Measurements from ENCODE around the gene DNMT1.
"Not testable (repeated sequence)": the region's sequence is repeated elsewhere in the genome, so short reads cannot be mapped to it uniquely, and the experiment has no call there.

The DNMT1 gene

DNA sequence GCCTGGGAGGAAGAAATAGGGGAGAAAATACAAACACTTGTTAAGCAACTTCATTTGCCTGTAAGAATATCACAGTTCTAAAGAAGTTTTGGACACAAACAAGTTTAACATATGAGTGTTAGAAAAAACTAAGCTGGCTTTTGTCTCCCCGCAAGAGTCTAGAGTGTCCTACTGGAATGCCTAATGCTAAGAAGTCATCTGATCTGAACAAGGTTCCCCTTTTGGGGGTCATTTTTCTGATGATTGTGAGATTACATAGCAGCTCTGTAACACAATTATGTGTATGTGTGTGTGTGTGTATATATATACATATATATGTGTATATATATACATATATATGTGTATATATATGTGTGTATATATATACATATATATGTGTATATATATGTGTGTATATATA is 12.7 kb downstream of the DNMT1 start:
- DNase-seq, result no peak

GRCh38 chr19:10180459-10180858 is 14.3 kb downstream of the DNMT1 start:
- DNase-seq, result no peak

- not testable (repeated sequence) for DNase-seq
Measured at GRCh38 chr19:10180024-10180423, 14.7 kb downstream of the DNMT1 start.

DNA sequence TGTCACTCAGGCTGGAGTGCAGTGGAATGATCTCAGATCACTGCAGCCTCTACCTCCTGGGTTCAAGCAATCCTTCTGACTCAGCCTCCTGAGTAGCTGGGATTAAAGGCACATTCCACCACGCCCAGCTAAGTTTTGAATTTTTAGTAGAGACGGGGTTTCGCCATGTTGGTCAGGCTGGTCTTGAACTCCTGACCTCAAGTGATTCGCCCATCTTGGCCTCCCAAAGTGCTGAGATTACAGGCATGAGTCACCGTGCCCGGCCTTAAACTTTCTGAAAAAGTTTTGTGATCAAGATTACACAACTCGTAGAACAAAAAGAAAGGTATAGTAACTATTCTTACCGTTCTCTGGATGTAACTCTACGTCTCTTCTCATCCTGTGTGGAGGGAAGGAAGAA is 21.2 kb downstream of the DNMT1 start:
- DNase-seq, result no peak

GRCh38 chr19:10168386-10168948 is 26.3 kb downstream of the DNMT1 start:
- DNase-seq, result no peak

- DNase-seq, result no peak
Measured at GRCh38 chr19:10167459-10167858, 27.3 kb downstream of the DNMT1 start.

GRCh38 chr19:10166501-10166900 is 28.3 kb downstream of the DNMT1 start:
- DNase-seq, result not testable (repeated sequence)

DNA sequence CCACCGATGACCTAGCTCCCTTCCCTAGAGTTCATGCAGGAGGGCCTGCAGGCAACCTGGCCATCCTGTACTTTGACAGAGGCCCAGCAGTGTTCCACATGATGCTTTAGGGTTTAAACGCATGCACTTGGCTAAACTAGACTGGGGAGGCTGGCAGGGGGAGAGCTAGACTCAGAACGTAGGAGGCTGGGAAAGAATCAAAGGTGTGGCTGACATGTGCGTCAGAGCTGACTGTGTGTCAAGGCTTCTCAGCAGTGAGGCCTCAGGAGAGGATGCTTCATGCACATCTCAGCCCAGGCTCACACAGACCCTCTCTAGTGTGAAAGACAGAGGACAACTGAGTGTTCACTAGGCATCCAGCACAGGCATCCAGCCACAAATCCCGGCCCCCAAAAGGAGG is 28.7 kb downstream of the DNMT1 start:
- no peak for DNase-seq

GRCh38 chr19:10163536-10163935 is 31.2 kb downstream of the DNMT1 start:
- no peak for DNase-seq

DNA sequence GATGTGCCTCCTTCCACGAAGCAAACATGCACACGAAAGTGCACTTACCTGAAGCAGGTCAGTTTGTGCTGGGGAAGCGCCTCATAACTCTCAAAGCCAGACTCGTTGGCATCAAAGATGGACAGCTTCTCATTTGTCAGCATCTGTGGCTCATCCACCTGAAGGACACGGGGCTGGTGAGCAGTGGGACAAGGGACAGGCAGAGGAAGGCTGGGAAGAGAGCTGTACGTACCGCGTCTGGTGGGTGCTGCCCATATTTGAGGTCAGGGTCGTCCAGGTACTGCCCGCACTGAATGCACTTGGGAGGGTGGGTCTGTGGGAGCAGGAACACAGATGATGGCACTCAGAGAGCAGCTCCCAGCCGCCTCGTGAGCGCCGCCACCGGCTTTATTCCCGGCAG is 35.1 kb downstream of the DNMT1 start:
- no peak for DNase-seq

DNA sequence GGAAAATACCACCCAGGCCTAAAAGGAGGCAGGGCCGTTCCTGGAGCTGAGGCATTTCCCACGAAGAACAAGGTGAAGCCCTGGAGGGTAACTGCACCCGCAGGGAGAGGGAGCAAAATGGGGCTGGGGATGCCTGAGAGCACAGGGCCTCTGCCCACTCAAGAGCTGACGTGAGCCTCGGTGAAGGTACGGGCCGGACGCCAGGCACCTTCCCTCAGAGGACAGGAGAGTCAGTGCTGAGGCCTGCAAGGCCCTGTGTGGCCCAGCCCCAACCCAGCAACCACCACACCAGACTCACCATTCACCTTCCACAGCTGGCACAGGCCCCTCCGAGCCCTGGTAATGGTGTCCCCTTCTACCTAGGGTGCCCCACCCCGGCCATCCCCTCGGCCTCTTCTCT is 36.3 kb downstream of the DNMT1 start:
- no peak for DNase-seq

DNA sequence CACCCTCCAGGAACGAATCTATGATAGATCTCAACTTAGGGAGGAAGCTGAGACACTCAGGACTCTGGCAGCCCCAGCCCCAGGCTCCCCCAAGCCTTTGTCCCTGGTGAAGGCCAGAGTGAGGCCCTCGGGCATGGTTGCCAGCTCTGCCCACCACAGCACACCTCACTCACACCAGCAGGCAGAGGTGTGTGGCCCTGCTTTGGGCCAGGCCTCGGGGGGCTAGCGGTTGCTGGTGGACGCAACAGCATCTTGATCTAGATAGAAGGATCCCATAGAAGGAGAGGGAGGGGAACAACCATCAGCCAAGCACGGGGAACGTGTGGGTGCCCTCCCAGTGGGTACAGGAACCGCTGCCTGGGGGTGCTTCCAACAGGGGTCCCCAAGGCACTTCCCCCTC is 36.7 kb downstream of the DNMT1 start:
- no peak for DNase-seq

DNA sequence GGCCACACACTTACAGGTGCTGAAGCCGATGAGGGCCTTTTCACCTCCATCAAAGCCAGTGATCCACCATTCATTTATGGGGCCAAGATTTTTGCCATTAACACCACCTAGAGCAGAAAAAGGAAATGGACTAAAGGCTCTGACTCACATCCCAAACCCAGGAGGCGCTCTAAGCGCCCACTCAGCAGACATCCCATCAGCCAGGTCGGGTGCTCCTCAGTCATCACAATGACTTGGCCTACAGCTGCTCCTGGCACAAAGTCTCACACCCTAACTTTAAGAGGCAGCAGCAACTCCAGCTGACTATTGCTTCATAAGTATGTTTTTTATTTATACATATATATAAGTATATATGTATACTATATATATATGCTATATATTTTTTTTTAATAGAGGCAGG is 38.9 kb downstream of the DNMT1 start:
- no peak for DNase-seq

- no peak for DNase-seq
Measured at GRCh38 chr19:10152100-10152499, 42.7 kb downstream of the DNMT1 start.

- no peak for DNase-seq
Measured at GRCh38 chr19:10151521-10151920, 43.2 kb downstream of the DNMT1 start.

DNA sequence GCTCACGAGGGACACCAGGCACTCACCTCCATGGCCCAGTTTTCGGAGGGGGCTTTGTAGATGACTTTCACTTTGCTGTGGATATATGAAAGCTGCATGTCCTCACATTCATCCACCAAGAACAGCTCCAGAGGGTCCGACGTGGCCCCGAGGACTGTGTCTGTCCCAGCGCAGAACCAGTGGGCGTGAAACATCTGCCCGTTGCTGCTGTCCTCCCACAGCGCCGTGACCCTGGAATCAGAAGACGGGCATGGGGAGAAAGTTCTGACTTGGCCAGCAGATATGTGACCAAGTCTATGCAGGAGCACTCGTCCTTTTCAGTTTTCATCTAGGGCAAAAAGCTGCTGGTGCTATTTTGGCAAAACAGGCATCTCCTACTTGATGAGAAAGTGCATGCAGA is 45.3 kb downstream of the DNMT1 start:
- no peak for DNase-seq

- no peak for DNase-seq
Measured at GRCh38 chr19:10146142-10146541, 48.6 kb downstream of the DNMT1 start.

GRCh38 chr19:10145031-10145430 is 49.7 kb downstream of the DNMT1 start:
- DNase-seq, result no peak

DNA sequence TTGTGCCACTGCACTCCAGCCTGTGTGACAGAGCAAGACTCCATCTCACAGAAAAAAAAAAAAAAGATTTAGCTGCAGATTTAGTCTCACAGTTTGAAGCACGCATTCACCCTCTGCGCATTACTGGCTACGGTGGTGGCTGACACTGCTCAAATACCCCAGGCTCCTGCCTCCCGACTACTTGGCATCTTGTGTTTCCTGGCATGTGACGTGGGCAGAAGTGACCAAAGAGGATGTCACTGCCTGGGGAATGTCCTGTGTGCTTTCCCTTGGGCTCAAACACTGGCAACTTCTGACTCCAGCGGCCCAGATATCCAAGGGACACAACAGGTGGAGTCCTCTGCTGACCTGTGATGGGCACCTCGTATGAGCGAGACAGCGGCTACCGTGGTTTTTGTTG is 50.4 kb downstream of the DNMT1 start:
- DNase-seq, result no peak

DNA sequence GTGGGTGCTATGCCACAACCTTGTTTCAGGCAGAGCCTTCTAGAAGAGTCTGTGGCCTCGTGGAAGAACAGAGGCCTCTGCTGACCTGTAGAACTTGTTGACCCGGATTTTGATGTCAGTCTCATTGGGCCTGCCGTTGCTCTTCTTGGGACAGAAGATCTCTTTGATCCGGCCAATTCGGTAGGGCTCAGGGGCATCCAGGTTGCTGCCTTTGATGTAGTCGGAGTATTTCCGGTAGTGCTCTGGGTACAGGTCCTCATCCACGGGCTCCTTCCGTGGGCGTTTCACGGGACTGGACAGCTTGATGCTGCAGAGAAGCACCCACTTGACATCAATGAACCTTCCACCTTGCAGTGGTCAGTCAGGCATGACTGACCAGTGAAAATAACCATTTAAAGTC is 51.1 kb downstream of the DNMT1 start:
- DNase-seq, result no peak

DNA sequence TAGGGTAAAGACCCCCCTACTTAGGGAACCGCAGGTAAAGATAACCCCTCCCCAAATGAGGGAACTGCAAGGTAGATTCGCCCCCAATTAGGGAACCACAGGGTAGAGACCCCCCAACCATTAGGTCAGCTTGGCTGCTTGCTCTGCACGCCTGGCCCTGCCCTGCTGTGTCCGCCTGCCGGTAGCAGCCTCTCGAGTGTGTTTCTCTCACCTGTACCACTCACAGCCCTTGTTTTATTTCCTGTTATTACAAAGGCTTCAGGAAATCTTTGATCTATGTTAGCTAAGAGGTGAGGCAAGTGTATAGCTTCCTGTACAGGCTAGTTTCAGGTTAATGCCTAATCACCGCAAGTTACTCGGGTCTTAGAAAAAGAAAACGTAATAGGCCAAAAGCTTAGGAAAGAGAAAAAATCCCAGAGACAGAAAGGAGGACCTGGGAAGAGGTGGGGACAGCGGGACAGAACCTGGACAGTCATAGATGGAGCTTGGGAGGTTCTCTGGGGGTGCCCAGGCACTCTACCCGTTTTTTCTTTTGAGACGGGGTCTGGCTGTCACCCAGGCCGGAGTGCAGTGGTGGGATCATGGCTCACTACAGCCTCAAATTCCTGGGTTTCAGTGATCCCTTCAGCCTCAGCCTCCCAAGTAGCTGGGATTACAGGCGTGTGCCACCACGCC is 51.9 kb downstream of the DNMT1 start:
- peak; percentile 57 for DNase-seq

GRCh38 chr19:10141973-10142372 is 52.8 kb downstream of the DNMT1 start:
- DNase-seq, result no peak

DNA sequence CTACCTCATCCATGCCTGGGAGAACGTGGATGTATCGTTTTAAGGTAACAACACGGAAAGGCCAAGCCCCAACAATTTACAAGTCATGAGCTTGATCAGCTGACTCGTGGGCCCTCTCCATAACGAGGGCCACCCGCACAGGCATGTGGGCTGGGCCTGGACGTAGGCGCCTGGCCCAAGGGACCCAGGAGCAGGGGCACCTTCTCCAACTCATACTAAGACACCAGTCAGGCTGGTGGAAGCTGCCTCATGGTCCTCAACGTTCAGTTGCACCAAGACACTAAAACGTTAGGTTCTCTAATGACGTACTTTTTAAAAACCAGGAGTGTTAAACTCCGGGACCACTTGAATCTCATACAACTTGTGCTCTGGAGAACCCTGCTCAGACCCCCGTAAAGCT is 53.3 kb downstream of the DNMT1 start:
- DNase-seq, result no peak

DNA sequence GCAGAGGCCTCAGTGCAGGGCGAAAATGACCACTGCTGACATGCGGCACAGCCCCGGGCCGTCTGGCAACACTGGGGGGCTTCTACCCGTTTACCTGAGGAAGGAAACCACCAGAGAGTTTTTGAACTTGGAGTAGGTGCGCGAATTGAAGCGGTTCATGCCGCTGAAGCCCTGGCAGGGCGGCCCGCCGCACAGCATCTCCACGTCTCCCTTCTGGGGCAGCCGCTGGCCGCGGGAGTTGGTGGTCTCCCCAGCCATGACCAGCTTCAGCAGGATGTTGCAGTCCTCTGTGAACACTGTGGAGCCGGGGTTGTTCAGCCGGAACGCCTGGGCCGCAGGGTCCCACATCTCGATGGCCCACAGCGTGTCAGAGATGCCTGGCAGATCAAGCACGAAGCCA is 54.8 kb downstream of the DNMT1 start:
- DNase-seq, result no peak

All from CD4-positive, alpha-beta T cell treated with Interferon gamma for 1 hour (primary cell).